Lung (tissue), 12 donors: ENCODE measurements around the gene NRSN2. TPM values are rescaled to one million over a fixed set of nuclear protein-coding genes. Genes with fewer than 3 reads are reported as not detected.

Experiments used
- ATAC-seq: fragments of 200-7000 bp; cut with Tn5 transposase; one replicate; pipeline ENCODE4 v1.9.1; 2020; ENCODE audit warnings: moderate number of reproducible peaks; ENCODE audit not compliant: insufficient read depth, low FRiP score
- DNase-seq, 3 donors: peaks; one replicate each; pipeline ENCODE4 v3.0.0-alpha.2; 2013 to 2017
- H3K27ac ChIP-seq, 2 donors: one replicate each; pipeline ENCODE4 v1.5.1; 2013; ENCODE audit warnings: mild to moderate bottlenecking in 2 of 2, moderate library complexity in 2 of 2, control low read depth in 1 of 2, inconsistent platforms in 1 of 2, low read depth in 1 of 2, low read length in 1 of 2
- H3K27me3 ChIP-seq, 3 donors: one replicate each; pipeline ENCODE4 v1.5.1; 2013; ENCODE audit warnings: low read length in 2 of 3; ENCODE audit not compliant: control insufficient read depth in 3 of 3, insufficient read depth in 3 of 3
- H3K36me3 ChIP-seq, 4 donors: one replicate each; pipeline ENCODE4 v1.5.1; 2013; ENCODE audit warnings: low read length in 4 of 4, mild to moderate bottlenecking in 1 of 4, moderate library complexity in 1 of 4; ENCODE audit not compliant: control insufficient read depth in 4 of 4, insufficient read depth in 4 of 4
- H3K4me1 ChIP-seq, 5 donors: one replicate each; pipeline ENCODE4 v1.5.1; 2013; ENCODE audit warnings: low read length in 5 of 5, mild to moderate bottlenecking in 2 of 5, moderate library complexity in 1 of 5; ENCODE audit not compliant: control insufficient read depth in 5 of 5, insufficient read depth in 5 of 5
- H3K4me3 ChIP-seq: one replicate; pipeline ENCODE4 v1.5.1; 2013; ENCODE audit warnings: mild to moderate bottlenecking, control low read depth, moderate library complexity
- H3K9ac ChIP-seq, 2 donors: one replicate each; pipeline ENCODE4 v1.5.1; 2013; ENCODE audit warnings: low read length in 2 of 2, control low read depth in 1 of 2; ENCODE audit not compliant: insufficient read depth in 1 of 2
- H3K9me3 ChIP-seq, 4 donors: one replicate each; pipeline ENCODE4 v1.5.1; 2013; ENCODE audit warnings: low read length in 3 of 4, mild to moderate bottlenecking in 1 of 4, moderate library complexity in 1 of 4; ENCODE audit not compliant: control insufficient read depth in 4 of 4, insufficient read depth in 3 of 4
- CTCF ChIP-seq: IDR thresholded peaks from 2 replicates; pipeline ENCODE4 v1.5.1; 2012; ENCODE audit warnings: mild to moderate bottlenecking; ENCODE audit errors: control extremely low read depth, extremely low read depth
- WGBS, 2 donors: extraction: QIAGEN DNeasy Blood & Tissue Kit; methylation state at CpG; one replicate each; pipeline ENCODE4 v1.1.7; 2013; 5-methylcytosine and 5-hydroxymethylcytosine counted together
- polyA plus RNA-seq, 2 donors: library from polyadenylated mRNA; stranded (reverse); fragments of 200-250 nt; gene quantifications; one replicate each; pipeline ENCODE4 v1.2.1, GENCODE V29; 2013
- total RNA-seq, 2 donors: library from RNA; depleted of rRNA in 1 of 2; stranded (reverse); fragments of >200 nt in 1 of 2; gene quantifications; one replicate each; pipeline ENCODE4 v1.2.1, GENCODE V29; 2014 to 2021
- donor health status: control.
- donor health status: control.
- donor health status: Bipolar disorder and iron deficiency.
- donor health status: healthy.
- donor health status: DM: yes; HTN: yes; CAD: no.

The NRSN2 gene
- total and polyA plus RNA-seq, 4 donors, result 15.3 to 43.7 (median 28.6) TPM

GRCh38 chr20:378961-379336 is 32.0 kb downstream of the NRSN2 start:
- no peaks in the 10 kb centered on the region for H3K36me3 ChIP-seq
- H3K27me3 ChIP-seq, result no peaks in the 10 kb centered on the region
- DNase-seq (no peak), ATAC-seq (no peak)
- no peak overlapping the region for H3K4me3 ChIP-seq
- WGBS, 2 donors, result 83 to 87% methylated on average over 5 of the region's 5 CpGs
- no peak overlapping the region for H3K27ac ChIP-seq
- TF ChIP-seq CTCF, result no peak
- no peak overlapping the region for H3K9ac ChIP-seq
- peaks cover 0 to 6% (median 0%) of the 10 kb centered on the region in 5 donors for H3K4me1 ChIP-seq
- no peaks in the 10 kb centered on the region for H3K9me3 ChIP-seq

- H3K9me3 ChIP-seq, result no peaks in the 10 kb centered on the region
- 1% methylated on average over 70 to 93 of the region's 93 CpGs for WGBS, 2 donors
- no peaks in the 10 kb centered on the region for H3K27me3 ChIP-seq
- ATAC-seq (peak; percentile 58), DNase-seq (peak in 2 of 3 donors; percentile 40 to 63)
- H3K36me3 ChIP-seq, result peaks cover 0 to 3% (median 0%) of the 10 kb centered on the region in 4 donors
- peak overlapping the region; percentile 92 for H3K4me3 ChIP-seq
- no peak for TF ChIP-seq CTCF
- H3K9ac ChIP-seq, result no peak overlapping the region
- peak overlapping the region; percentile 41 to 90 for H3K27ac ChIP-seq
- H3K4me1 ChIP-seq, result peaks cover 0 to 7% (median 0%) of the 10 kb centered on the region in 5 donors
Observed at GRCh38 chr20:380763-381580, 34.1 kb downstream of the NRSN2 start.

GRCh38 chr20:381581-382290 is 34.8 kb downstream of the NRSN2 start:
- Histone ChIP-seq H3K27ac (peak overlapping the region; percentile 41 to 68), H3K36me3 (peaks cover 0 to 3% (median 0%) of the 10 kb centered on the region in 4 donors), H3K4me3 (peak overlapping the region; percentile 92), H3K4me1 (peaks cover 0 to 7% (median 0%) of the 10 kb centered on the region in 5 donors), H3K9me3 (no peaks in the 10 kb centered on the region), H3K27me3 (no peaks in the 10 kb centered on the region), H3K9ac (no peak overlapping the region)
- DNase-seq (peak; percentile 78 to 87 (median 87)), ATAC-seq (peak; percentile 76)
- WGBS, 2 donors, result 0 to 1% methylated on average over 33 to 49 of the region's 49 CpGs
- TF ChIP-seq CTCF, result no peak
